Upper lobe of left lung (tissue), 6 donors: ENCODE measurements around the gene ZNF816. TPM values are rescaled to one million over a fixed set of nuclear protein-coding genes. Genes with fewer than 3 reads are reported as not detected.

Experiments
- ATAC-seq, 2 donors: fragments of 200-7000 bp; cut with Tn5 transposase; one replicate each; pipeline ENCODE4 v1.9.1; 2022; ENCODE audit warnings: mild to moderate bottlenecking in 2 of 2, moderate library complexity in 2 of 2; ENCODE audit not compliant: low FRiP score in 2 of 2
- DNase-seq, 2 donors: peaks; one replicate each; pipeline ENCODE4 v3.0.0-alpha.2; 2019 to 2020
- H3K27ac ChIP-seq, 4 donors: fragments of 200-600 bp; sonication (generic); one replicate each; pipeline ENCODE4 v1.5.1; 2016 to 2019
- H3K27me3 ChIP-seq, 4 donors: fragments of 200-600 bp; sonication (generic); one replicate each; pipeline ENCODE4 v1.5.1; 2017 to 2019
- H3K36me3 ChIP-seq, 4 donors: fragments of 200-600 bp; sonication (generic); one replicate each; pipeline ENCODE4 v1.5.1; 2016 to 2019
- H3K4me1 ChIP-seq, 4 donors: fragments of 200-600 bp; sonication (generic); one replicate each; pipeline ENCODE4 v1.5.1; 2018 to 2019
- H3K4me3 ChIP-seq, 4 donors: fragments of 200-600 bp; sonication (generic); one replicate each; pipeline ENCODE4 v1.5.1; 2017 to 2019; ENCODE audit warnings: mild to moderate bottlenecking in 2 of 4, moderate library complexity in 1 of 4
- H3K9me3 ChIP-seq, 4 donors: fragments of 200-600 bp; sonication (generic); one replicate each; pipeline ENCODE4 v1.5.1; 2018 to 2019
- EP300 ChIP-seq, 4 donors: sonication (generic); formaldehyde crosslinking; IDR thresholded peaks; one replicate each; pipeline ENCODE4 v1.5.1; 2017; ENCODE audit warnings: antibody characterized with exemption in 4 of 4, control low read depth in 2 of 4
- POLR2A ChIP-seq, 4 donors: fragments of 450-650 bp; IDR thresholded peaks; one replicate each; pipeline ENCODE4 v1.5.1; 2016 to 2017; ENCODE audit warnings: antibody characterized with exemption in 4 of 4, mild to moderate bottlenecking in 2 of 4
- POLR2AphosphoS5 ChIP-seq, 2 donors: sonication (generic); formaldehyde crosslinking; IDR thresholded peaks; one replicate each; pipeline ENCODE4 v1.5.1; 2017; ENCODE audit warnings: antibody characterized with exemption in 2 of 2
- WGBS, 2 donors: methylation state at CpG; one replicate each; pipeline ENCODE4 v1.1.5; 2017 to 2018; 5-methylcytosine and 5-hydroxymethylcytosine counted together
- total RNA-seq, 6 donors: library from RNA; depleted of rRNA in 4 of 6; stranded (reverse); fragments of >200 nt in 4 of 6; gene quantifications; one replicate each; pipeline versions ENCODE4 v1.1.0 to v1.2.1, GENCODE V29; 2016 to 2021
- TF ChIP-seq, protein P1 (sequence below), 6 experiments: fragments of 450-650 bp in 4 of 6; fragments of 200-600 bp in 2 of 6; sonication (generic) in 2 of 6; IDR thresholded peaks; one replicate each; pipeline ENCODE4 v1.5.1; 2016 to 2019; ENCODE audit warnings: antibody characterized with exemption in 6 of 6
- donor health status: DM: no; HTN: no; CAD: no; lungs with moderate emphysema.
- donor health status: DM: no; HTN: yes; CAD: no; lungs with severe emphysema.

Gene ZNF816
- total RNA-seq, 6 donors from 2014 or later: 6.7 to 14.6 (median 8.8) TPM

DNA sequence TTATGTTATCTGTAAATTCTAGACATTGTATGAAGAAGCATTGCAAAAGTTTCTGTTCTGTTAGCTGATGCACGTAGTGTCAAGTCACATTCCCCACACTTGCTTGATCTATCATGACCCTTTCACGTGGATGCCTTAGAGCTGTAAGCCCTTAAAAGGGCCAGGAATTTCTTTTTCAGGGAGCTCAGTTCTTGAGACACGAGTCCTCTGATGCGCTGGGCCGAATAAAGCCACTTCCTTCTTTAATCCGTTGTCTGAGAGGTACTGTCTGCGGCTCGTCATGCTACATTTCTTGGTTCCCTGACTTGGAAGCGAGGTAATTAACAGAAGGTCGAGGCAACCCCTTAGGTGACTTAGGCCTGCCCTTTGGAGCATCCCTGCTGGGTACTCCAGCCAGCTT is 5.8 kb downstream of the ZNF816 start:
- Histone ChIP-seq H3K4me1 (peaks cover 7 to 11% (median 9%) of the 10 kb centered on the region in 4 donors), H3K9me3 (peaks cover 9 to 82% (median 76%) of the 10 kb centered on the region in 4 donors), H3K27ac (no peak overlapping the region), H3K36me3 (peaks cover 20 to 56% (median 50%) of the 10 kb centered on the region in 4 donors), H3K27me3 (no peaks in the 10 kb centered on the region), H3K4me3 (no peak overlapping the region)
- ATAC-seq (no peak), DNase-seq (no peak)
- 96 to 98% methylated on average over 10 of the region's 10 CpGs for WGBS, 2 donors
- TF ChIP-seq POLR2A (IDR thresholded peaks at IDR 0.05) (no peak), POLR2AphosphoS5 (IDR thresholded peaks at IDR 0.05) (no peak), EP300 (IDR thresholded peaks at IDR 0.05) (no peak)
- TF ChIP-seq, protein P1, sequence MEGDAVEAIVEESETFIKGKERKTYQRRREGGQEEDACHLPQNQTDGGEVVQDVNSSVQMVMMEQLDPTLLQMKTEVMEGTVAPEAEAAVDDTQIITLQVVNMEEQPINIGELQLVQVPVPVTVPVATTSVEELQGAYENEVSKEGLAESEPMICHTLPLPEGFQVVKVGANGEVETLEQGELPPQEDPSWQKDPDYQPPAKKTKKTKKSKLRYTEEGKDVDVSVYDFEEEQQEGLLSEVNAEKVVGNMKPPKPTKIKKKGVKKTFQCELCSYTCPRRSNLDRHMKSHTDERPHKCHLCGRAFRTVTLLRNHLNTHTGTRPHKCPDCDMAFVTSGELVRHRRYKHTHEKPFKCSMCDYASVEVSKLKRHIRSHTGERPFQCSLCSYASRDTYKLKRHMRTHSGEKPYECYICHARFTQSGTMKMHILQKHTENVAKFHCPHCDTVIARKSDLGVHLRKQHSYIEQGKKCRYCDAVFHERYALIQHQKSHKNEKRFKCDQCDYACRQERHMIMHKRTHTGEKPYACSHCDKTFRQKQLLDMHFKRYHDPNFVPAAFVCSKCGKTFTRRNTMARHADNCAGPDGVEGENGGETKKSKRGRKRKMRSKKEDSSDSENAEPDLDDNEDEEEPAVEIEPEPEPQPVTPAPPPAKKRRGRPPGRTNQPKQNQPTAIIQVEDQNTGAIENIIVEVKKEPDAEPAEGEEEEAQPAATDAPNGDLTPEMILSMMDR (IDR thresholded peaks at IDR 0.05): no peak

DNA sequence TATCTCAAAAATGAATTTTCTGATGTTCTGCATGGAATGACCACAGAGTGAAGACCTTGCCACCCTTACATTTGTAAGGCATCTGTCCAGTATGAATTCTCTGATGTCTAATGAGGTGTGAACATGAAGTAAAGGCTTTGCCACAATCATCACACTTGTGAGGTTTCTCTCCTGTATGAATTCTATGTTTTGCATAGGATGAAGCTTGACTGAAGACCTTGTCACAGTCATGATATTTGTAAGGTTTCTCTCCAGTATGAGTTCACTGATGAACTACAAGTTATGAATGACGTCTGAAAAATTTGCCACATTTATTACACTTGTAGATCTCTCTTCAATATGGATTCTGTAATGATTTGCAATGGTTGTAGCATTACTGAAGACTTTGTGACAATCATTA is 13.3 kb downstream of the ZNF816 start:
- TF ChIP-seq, protein P1 (IDR thresholded peaks at IDR 0.05): no peak
- TF ChIP-seq EP300 (IDR thresholded peaks at IDR 0.05) (no peak), POLR2A (IDR thresholded peaks at IDR 0.05) (no peak), POLR2AphosphoS5 (IDR thresholded peaks at IDR 0.05) (no peak)
- Histone ChIP-seq H3K9me3 (peaks cover 43 to 90% (median 82%) of the 10 kb centered on the region in 4 donors), H3K27ac (no peak overlapping the region), H3K36me3 (peaks cover 22 to 43% (median 40%) of the 10 kb centered on the region in 4 donors), H3K4me3 (no peak overlapping the region), H3K4me1 (no peaks in the 10 kb centered on the region), H3K27me3 (no peaks in the 10 kb centered on the region)
- 92 to 96% methylated on average over 1 of the region's 1 CpG for WGBS, 2 donors
- DNase-seq: no peak
- ATAC-seq: no peak

DNA sequence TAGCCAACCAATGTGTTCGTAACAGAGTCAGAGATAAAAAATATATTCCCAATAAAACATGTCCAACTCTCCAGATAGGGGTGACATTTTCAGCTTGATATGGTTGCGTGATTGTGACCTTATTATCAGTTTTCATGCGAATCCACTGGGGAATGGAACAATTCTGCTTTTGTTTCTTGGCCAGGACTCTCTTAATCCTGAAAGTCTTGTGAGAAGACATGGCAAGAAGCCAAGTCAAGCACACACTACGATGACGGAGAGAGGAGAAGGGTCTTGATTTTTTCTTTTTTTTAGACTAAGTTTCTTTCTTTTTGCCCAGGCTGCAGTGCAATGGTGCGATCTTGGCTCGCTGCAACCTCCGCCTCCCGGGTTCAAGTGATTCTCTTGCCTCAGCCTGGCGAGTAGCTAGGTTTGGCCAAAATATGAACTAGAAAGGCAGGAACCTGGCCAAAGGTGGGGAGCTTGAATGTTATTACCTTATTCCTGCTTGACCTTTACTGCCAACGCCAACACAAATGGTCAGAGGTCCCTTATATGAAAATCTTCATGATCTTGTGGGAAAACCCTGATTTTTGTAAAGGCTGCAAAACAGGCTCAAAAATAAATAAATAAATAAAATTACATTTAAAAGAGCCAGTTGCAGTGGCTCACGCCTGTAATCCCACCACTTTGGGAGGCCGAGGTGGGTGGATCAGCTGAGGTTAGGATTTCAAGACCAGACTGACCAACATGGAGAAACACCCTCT is 14.5 kb downstream of the ZNF816 start:
- Histone ChIP-seq H3K36me3 (peaks cover 19 to 35% (median 33%) of the 10 kb centered on the region in 4 donors), H3K9me3 (peaks cover 39 to 82% (median 74%) of the 10 kb centered on the region in 4 donors), H3K27me3 (no peaks in the 10 kb centered on the region), H3K4me1 (peaks cover 0 to 4% (median under 1%) of the 10 kb centered on the region in 4 donors), H3K27ac (no peak overlapping the region), H3K4me3 (no peak overlapping the region)
- DNase-seq: no peak
- TF ChIP-seq POLR2A (IDR thresholded peaks at IDR 0.05) (no peak), EP300 (IDR thresholded peaks at IDR 0.05) (no peak), POLR2AphosphoS5 (IDR thresholded peaks at IDR 0.05) (no peak)
- TF ChIP-seq, protein P1 (IDR thresholded peaks at IDR 0.05): no peak
- WGBS, 2 donors: 87 to 93% methylated on average over 13 of the region's 13 CpGs
- ATAC-seq: no peak

DNA sequence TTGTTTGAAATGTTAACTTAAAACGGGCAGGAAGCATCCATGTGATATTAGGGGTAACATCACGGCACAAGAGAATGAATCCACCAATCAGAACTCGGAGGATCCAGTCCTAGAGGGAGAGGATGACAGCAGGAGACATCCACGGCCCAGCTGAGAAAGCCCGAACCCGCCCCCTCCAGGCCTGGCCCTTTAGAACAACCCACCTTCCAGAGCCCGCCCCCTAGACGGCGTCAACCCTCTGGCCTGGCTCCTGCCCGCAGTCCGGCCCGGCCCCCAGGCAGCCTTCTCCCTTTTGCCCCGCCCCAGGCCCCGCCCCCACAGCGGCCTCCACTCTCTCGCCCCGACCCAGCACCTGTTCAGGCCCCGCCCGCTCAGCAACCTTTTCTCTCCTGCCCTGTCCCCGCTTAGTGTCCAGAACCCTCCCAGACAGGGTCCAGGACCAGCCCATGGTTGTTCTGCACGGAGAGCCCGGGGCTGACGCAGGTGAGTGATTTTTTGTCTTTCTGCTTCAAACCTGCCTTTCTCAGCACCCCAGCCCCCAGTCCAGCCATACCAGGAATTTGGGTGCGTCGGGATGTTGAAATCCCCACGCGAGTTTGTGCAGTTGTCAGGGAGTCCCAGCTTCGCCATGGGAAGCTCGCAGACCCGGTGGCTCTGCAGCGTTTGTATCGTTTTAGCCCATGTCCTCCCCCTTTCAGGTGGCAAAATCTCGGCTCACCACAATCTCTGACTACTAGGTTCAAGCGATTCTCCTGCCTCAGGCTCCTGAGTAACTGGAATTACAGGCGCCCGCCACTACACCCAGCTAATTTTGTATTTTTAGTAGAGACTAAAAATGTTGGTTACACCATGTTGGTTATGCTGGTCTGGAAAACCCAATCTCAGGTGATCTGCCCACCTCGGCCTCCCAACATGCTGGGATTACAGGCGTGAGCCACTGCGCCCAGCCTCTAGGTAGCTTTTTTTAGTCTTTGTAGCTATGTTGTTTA is 16.1 kb downstream of the ZNF816 start:
- Histone ChIP-seq H3K4me3 (no peak overlapping the region), H3K4me1 (peaks cover under 1 to 9% (median 5%) of the 10 kb centered on the region in 4 donors), H3K27ac (no peak overlapping the region), H3K27me3 (no peaks in the 10 kb centered on the region), H3K36me3 (peaks cover 6 to 19% (median 17%) of the 10 kb centered on the region in 4 donors), H3K9me3 (peaks cover 34 to 67% (median 59%) of the 10 kb centered on the region in 4 donors)
- DNase-seq: peak in 1 of 2 donors; percentile 94
- no peak for TF ChIP-seq POLR2AphosphoS5 (IDR thresholded peaks at IDR 0.05)
- TF ChIP-seq, protein P1 (IDR thresholded peaks at IDR 0.05): no peak
- no peak for TF ChIP-seq EP300 (IDR thresholded peaks at IDR 0.05)
- no peak for TF ChIP-seq POLR2A (IDR thresholded peaks at IDR 0.05)
- WGBS, 2 donors: 45 to 55% methylated on average over 28 to 35 of the region's 39 CpGs
- peak; percentile 47 to 69 for ATAC-seq
